ENCODE measurements around the gene FPR3. TPM values are rescaled to one million over a fixed set of nuclear protein-coding genes. Genes with fewer than 3 reads are reported as not detected.

The FPR3 gene
- total RNA-seq = under 0.01 TPM in 2 replicates

GRCh38 chr19:51794885-51795490 is at the start of gene FPR3:
TSS of gene FPR3 (plus strand) at chr19:51795157. CDS start at chr19:51823749, 28,592 bp downstream.

GRCh38 chr19:51751655-51752054 is 43.3 kb upstream of the FPR3 start, which contains the start of gene FPR1:
TSS of gene FPR1 (minus strand) at chr19:51751878. CDS start at chr19:51746994, 4,884 bp downstream.

GRCh38 chr19:51760697-51761356 is 34.1 kb upstream of the FPR3 start, which contains the start of gene FPR2:
TSS of gene FPR2 (plus strand) at chr19:51761180. CDS start at chr19:51768659, 7,479 bp downstream.

Other genes starting within 250 kb of the FPR3 start
- 2.7 and 4.4 TPM in 2 replicates for gene ZNF175, start 223.9 kb upstream of the FPR3 start, total RNA-seq
- gene SIGLEC5, start 164.8 kb upstream of the FPR3 start, total RNA-seq = not detected in 2 replicates
- gene SIGLEC14, start 148.3 kb upstream of the FPR3 start, total RNA-seq = not detected in 2 replicates
- gene SPACA6, start 101.8 kb upstream of the FPR3 start, total RNA-seq = 4.7 and 6.5 TPM in 2 replicates
- 0.43 and 1.1 TPM in 2 replicates for gene HAS1, start 71.2 kb upstream of the FPR3 start, total RNA-seq
- gene FPR1, start 43.3 kb upstream of the FPR3 start, total RNA-seq = 0.09 and 0.14 TPM in 2 replicates
- not detected in 2 replicates for gene FPR2, start 34.0 kb upstream of the FPR3 start, total RNA-seq
- gene ZNF577, start 92.8 kb downstream of the FPR3 start, total RNA-seq = 5.3 and 10.3 TPM in 2 replicates
- gene ZNF649, start 109.9 kb downstream of the FPR3 start, total RNA-seq = 4.4 and 5.3 TPM in 2 replicates
- 6.9 and 7.0 TPM in 2 replicates for gene ZNF613, start 132.3 kb downstream of the FPR3 start, total RNA-seq
- gene ZNF350, start 191.7 kb downstream of the FPR3 start, total RNA-seq = 10.2 and 11.8 TPM in 2 replicates
- 10.8 and 11.7 TPM in 2 replicates for gene ZNF615, start 213.1 kb downstream of the FPR3 start, total RNA-seq
- 7.8 and 8.4 TPM in 2 replicates for gene ZNF614, start 233.2 kb downstream of the FPR3 start, total RNA-seq

All from smooth muscle cell of bladder (primary cell).